Activated T-helper 1 cell treated with anti-CD3 and anti-CD28 coated beads, Interleukin-2, amount 50 U/mL, for 16 hours (primary cell): ENCODE measurements around the gene MAP4K4.
"Not testable (repeated sequence)": the region's sequence is repeated elsewhere in the genome, so short reads cannot be mapped to it uniquely, and the experiment has no call there.

Experiments
- DNase-seq, 2 donors: peaks; one replicate each; pipeline ENCODE4 v3.0.0-alpha.2; 2020; ENCODE audit warnings: low read depth in 1 of 2, low spot score in 1 of 2

MAP4K4 gene

DNA sequence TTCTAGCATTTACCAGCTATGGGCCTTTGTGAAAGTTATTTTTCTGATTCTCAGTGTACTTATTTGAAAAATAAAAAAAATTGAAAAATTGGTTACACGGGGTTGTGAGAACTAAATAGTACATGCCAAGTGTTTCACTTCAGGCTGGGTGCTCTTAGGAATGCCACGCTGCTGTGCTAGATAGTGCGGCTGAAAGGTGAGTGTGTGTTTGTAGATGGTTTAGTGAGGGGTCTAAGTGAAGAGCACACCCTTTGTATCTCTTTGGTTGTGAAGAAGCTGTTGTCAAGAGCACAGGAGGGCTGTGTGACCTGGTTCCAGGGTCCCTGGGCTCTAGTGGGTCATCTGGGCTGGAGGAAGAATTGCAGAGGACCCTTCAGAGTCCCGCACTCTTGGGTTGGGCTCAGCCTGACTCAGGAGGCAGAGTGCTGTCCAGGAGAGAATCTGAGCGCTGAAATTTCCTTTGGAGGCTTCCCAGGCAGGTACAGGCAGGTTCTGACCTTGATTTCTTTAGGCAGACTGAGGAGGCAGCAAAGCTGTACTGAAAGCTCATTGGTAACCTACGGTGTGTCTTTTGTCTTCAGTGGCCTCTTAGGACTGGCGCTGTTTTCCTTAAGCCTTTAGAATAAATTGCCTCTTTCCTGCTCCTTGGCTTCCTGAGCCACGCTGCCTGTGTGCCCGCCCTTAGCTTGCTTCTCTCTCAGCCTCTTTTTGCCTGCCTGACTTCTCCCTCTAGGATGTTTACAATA, 44.4 kb downstream of the MAP4K4 start:
- DNase-seq, result no peak

DNA sequence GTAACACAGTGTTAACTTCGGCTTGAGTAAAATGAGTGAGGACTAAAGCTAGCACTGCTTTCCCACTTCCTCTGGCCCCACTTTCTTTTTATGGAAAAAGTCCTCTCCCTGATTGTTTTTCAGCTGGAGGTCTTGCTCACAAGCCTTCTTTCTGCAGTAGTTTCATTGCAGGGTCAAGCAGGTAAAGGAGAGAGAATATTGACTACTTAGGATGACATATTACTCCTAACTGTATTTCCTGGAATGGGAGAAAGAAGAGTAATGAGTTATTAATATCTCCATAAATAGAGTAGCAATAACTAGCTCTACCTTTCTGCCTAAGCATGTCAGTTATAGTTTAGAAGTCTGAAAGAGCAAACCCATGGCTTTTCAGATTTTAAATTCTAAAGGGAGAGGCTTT, 45.0 kb downstream of the MAP4K4 start:
- no peak for DNase-seq

DNA sequence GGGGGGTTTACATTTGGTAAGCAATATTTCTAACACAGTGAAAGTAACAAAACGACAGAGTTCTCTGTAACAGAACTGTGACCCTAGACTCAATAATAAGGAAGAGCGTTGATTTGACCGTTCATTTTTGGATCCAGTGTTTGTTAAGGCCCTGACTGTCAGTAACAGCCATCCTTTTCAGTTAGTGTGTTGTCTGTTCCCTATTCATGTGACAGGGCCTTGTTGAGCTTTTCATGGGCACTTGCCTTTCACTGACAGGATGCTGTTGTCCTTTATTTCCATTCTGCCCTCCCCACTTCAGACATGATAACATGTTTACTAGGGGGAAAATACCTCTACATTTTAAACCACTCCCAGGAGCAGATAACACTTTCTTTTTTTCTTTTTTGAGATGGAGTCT, 45.8 kb downstream of the MAP4K4 start:
- no peak for DNase-seq

DNA sequence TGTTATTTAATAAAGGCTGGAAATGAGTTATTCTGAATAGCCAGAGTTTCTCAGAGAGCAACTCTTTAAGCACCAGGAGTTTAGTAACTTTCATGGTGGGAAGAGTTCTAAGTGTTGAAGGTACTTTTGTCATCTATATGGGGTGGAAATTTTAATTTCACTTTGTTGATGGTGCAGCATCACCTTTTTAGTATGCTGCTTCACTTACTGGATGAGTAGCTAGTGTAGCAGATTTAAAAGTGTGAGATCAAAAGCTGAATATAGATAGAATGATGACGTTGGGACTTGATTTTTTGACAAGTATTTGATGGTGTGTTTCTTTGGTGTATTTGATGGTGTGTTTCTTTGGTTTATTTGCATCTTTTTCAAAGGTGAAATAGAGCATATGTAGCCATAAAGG, 47.3 kb downstream of the MAP4K4 start:
- DNase-seq, result no peak

DNA sequence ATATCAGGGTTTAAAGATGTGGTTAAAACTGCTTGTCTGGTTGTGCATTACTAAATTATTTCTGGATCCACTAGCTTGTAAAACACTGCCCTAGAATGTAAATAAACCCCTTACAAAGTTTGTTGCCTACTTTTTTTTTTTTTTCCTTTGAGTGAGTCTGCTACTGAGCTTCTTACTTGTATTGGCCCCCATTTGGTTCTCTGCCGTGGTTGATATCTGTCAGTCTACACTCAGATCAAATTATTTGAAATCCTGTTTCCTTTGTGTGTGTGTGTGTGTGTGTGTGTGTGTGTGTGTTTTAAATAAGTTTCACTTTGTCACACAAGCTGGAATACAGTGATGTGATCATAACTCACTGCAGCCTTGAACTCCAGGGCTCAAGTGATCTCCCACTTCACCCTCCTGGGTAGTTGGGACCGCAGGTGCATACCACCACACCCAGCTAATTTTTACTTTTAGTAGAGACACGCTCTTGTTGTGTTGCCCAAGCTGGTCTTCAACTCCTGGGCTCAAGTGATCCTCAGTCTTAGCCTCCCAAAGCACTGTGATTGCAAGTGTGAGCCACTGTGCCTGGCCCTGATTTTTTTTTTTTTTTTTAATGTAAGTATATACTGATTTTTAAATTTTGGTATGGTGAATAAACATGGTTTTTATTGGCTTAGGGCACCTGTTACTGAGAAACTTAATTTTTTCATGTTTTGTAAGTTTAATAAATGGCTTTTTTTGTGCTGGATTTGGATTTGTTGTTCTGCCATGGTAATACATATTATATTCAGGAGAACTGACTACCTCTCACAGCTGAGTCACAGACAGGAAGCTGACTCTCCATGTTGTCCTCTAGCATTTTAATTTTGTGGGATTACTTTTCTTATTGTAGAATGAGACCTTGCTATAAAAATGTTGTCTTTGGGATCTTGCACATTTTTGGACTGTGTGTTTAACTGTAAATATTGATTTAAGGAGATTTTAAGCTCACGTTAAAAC, 48.5 kb downstream of the MAP4K4 start:
- no peak for DNase-seq

DNA sequence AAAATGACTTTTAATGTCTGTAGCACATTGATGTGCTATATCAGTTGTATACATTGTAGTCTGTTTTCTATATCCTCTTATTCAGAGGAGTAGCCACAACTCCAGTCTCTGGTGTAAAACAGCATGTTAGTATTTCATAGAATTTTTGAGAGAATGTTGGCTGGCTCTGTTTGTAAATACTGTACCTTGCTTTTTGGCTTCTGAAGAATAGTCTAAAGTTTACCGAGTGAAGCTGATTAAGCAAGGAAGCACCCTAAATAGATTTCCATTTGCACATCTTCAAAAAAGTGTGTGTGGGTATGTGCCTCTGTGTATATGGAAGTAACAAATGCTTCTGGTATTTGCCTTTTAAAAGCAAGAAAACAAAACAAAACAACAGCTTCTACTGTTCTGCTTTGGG, 50.5 kb downstream of the MAP4K4 start:
- no peak for DNase-seq

DNA sequence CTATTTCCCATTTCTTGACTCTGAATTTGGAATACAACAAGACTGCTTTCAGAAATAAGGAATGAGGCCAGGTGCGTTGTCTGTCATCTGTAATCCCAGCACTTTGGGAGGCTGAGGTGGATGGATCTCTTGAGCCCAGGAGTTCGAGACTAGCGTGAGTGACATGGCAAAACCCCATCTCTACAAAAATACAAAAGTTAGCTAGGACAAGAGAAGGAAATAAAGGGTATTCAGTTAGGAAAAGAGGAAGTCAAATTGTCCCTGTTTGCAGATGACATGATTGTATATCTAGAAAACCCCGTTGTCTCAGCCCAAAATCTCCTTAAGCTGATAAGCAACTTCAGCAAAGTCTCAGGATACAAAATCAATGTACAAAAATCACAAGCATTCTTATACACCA, 51.0 kb downstream of the MAP4K4 start:
- DNase-seq, result not testable (repeated sequence)

DNA sequence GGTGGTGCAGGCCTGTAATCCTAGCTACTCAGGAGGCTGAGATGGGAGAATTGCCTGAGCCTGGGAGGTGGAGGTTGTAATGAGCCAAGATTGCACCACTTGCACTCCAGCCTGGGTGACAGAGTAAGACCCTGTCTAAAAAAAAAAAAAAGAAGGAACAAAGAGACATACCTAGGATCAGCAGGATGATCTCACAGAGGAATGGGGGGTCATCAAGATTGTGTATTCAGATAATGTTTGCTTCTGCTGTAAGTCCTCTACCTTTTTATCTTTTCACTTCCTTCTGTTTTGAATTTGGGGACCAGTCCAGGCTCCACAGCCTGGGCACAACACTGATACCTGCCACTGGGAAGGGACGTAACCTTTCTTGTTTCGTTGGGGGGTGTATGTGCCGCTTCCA, 53.2 kb downstream of the MAP4K4 start:
- DNase-seq, result no peak

DNA sequence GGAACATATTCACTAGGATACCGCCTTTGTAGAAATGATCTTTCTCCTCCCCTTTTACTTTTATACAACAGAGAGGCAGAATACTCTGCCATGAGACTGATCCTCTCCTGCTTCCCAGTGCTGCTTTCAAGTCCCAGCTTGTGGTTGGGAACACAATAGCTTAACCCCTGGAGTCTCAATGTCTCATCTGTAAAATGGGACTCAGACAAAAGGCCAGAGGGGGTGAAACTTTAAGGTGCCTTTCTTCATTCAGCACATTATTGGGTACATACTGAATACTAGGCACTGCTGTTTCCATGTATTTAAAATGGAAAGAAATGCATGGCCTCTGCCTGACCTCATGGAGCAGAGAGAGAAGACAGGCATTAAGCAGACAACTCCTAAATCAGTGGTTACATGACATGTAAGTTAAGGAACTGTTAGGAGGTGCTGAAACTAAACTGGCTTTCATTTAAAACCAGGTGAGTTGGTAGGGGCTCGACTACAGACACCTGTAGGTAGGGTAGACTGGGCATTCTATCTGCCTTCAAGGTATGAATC, 53.8 kb downstream of the MAP4K4 start:
- DNase-seq, result no peak

DNA sequence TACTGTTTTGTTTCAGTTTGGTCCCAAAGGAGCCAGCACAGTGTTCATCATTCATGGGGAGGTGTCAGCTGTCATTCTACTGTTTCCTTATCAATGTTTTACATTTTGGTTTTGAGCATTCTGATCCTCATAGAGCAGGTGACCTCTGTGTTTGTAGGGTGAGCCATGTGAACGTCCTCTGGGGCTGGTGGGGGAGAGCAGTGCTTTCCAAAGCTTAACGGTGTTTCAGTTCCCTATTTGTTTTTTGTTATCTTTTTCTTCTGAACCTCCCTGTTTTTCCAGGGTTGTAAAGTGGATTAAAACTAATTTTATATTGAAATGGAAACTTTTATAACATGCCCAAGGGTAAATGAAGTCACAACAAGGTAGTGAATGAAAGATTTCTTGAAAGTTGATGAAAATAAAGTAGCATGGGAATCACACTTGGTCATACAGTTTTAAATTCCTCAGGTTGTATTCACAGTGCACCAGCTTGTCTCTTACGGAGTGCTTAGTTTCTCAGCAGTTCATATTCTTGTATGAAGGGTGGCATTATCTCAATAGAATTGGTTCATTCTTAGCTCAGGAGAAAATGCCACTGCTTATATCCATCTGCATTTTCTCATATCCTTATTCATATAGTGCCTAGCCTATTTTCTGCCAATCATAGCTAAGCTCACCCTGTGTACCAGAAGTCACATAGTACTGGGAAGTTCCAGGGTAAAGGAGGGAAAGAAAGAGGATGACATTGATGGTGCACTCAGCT, 54.5 kb downstream of the MAP4K4 start:
- DNase-seq, result no peak

DNA sequence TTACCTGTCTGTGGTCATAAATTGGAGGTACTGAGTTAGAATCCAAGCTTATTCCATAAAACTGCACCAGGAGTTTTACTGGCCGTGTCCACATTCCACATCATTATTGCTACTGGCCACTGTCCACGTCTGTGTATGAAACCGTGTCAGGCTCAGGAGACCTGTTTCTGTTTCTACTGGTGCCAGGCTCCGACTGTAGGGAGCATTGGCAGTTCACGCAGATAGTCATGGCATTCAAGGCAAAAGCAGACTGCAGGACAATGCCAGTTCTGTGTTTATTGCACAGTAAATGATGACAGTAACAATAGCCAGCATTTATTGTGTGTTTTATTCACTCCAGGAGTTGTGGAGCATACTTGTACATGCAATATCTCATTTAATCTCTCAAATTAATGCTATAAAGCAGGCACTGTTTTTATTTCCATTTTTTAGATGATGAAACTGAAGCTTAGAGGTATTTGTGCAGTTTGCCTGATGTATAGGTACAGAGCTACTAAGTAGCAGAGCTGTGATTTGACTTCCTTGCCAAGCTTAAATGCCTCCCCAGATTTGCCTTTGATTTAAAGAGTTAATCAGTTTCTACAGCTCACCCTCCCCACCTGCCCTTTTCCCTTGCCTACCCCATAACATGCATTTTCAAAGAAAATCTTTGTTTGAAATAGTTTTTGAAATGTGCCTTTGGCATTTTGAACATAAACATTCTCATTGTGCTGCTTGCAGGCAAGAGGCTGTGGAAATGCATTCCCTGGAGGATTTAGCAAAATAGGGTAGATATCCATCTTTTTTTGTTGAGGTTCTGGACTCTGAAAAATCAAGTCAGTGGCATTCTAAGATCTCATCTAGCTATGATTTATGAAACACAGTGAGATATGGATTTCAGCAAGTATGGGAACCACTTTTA, 55.5 kb downstream of the MAP4K4 start:
- DNase-seq, result no peak

DNA sequence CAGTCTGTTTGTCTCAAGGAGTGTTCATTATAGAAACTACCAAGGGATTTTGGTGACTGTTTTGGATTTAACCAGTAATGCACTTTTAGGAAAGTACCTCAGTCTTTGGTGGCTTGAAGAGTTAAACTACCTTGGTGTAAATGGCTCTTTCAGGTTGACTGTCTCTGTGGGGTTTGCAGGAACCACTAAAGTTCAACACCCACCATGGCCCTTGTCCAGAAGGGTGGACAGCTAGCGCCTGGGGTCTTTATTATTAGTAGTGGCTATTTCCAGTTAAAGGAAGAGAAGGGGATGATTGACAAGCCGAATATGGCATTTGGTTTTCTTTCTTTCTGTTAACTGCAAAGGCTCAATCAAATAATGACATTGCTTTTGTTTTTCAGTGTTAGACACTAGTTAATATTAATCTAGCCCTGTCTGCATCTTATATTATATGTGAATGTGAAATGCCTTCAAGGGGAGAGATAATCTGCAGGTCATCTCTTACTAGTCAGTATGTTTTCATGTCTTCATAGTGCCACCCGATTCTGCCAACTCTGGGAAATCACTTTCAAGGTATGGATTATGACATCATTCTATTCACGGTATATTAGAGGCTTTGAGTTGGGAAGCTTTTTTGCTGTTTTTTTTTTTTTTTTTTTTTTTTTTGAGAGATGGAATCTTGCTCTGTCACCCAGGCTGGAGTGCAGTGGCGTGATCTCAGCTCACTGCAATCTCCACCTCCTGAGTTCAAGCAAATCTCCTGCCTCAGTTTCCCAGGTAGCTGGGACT, 56.4 kb downstream of the MAP4K4 start:
- no peak for DNase-seq

DNA sequence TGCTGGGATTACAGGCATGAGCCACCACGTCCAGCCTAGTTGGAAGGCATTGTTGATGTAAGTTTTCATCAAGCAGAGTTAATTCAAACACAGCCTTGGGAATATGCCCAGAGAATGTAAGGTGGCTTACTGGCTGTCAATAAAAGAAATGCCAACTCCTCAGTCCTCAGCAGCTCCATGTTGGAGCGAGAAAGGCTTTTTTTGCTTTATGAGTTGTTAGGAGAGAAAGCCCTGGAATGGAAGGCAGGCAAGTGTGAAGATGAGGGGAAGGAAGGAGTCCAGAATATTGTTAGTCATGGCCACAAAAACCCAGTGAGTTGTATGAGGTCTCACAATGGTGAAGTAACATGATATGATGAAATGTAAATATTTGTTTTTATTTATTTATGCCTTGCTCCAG, 57.1 kb downstream of the MAP4K4 start:
- no peak for DNase-seq

DNA sequence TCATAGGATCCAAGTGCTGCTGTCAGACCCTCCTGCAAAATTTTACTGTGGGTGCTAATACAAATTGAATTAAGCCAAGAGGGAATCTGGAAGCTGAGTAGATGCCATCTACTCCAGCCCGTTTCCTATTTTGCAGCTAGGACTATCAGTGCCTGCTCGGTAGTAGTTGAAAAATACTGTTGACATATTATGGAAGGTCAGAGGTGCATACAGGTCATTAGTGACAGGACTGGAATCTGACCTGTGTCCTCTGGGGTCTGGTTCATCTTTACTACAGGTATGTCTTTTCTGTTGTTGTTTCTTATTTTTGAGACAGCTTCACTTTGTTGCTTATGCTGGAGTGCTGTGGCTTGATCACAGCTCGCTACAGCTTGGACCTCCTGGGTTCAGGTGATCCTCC, 58.8 kb downstream of the MAP4K4 start:
- DNase-seq, result no peak

DNA sequence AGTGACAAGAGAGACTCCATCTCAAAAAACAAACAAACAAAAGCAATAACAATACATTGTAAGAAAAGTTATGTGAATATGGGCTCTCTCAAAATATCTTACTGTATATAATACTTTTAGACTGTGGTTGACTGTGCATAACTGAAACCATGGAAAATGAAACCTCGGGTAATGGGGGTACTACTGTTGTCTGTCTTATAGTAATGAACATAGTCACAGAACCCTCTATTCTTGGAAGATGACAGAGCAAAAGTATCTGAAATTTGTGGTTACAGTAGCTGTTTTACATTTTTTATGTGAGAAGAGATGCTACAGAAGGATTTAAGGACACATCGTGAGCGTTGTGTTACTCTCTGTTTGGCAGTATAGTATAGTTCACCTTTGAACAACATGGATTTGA, 60.5 kb downstream of the MAP4K4 start:
- no peak for DNase-seq

DNA sequence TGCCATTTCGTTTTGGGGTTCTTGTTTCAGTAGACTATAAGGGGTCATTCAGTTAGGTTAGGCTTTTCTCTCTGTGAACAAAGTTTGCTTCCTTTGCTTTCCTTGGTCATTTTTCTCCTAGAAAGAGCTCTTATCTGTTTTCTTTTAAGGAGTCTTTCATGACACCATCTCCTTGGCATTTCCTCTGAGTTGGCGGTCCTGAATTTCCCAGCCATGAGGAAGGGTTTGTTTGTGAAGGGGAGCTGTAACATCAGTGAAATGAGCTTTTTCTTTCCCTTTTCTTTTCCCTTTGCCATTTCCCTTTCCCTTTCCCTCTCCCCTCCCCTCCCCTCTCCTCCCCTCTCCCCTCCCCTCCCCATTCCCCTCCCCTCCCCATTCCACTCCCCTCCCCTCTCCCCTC, 61.7 kb downstream of the MAP4K4 start:
- DNase-seq, result no peak

DNA sequence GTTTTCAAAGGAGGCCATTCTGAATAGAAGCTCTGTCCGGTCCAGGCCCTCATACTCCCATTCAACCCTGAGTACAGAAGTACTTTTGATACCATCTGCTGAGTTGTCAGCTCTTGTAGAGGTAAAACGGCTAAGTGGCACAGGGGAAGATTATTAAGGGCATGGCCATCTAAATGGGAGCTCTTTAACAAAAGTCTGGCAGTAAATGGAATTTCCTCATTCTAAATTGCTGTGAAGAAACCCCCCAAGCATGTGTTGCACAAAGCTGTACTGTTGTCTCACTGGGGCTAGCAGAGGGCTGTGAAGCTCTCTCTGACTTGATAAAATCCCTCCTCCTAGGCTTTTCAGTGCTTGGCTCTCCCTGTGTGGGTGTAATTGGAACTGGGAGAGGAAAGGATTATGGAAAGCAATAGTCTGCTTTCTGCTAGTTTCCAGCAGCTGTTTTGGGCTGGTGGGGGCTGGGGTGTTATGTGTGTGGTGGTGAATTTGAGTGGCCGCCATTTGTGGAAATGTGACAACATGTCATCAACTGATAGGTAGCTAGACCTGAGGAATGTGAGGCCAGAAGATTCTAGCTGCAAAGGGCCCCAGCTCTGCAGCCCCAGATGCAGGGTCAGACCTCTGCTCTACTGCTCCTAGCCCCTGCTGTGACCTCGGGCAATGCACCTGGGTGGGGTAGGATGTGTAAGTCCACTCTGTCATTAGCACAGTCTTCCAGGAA, 65.1 kb downstream of the MAP4K4 start:
- DNase-seq, result no peak

DNA sequence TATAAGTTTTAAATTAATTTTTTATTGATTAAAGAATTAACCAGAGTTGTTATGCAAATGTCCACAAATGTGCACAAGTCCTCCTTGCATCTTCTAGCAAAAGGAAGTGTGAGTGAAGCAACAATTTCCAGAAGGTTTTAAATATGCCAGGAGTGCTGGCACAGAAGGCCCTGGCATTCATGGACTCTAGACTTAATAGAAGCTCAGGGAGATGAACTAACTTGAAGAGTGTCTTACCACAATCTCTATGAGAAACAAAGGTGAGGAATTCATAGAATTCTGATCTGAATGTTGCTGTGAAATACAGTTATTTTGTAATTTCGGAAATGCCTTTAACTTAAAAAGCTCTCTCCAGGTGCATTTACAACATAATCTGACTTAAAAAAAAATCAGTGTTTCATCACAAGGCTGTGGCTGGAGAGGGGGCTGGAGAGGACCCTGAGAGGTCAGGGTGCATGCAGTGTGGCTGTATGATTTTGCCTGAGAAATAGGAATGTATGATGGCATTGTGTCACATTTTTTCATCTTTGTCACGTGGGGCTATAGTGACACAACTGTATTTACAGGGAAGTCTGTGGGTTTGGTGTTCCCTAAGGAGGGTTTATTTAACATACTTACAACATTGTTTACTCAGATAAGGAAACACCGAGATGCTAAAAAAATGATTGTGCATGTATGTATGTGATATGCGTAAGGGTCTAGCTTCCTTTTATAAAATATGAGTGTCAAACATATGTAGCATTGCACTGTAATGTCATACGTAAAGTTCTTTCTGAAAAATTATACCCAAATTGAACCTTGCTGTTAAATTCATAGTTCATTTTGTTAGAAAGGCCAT, 66.2 kb downstream of the MAP4K4 start:
- no peak for DNase-seq
